Right lobe of liver (tissue), 4 donors: ENCODE results near the gene NR2F1-AS1.

Source experiments
- POLR2A ChIP-seq: fragments of 450-650 bp; IDR thresholded peaks from one replicate; pipeline ENCODE4 v1.6.1; 2017; ENCODE audit warnings: antibody characterized with exemption, mild to moderate bottlenecking
- TF ChIP-seq, protein P1 (sequence below), 4 donors: fragments of 200-600 bp in 3 of 4; fragments of 450-650 bp in 1 of 4; IDR thresholded peaks; one replicate each; pipeline versions ENCODE4 v1.5.1 to v1.8.0; 2016 to 2022; ENCODE audit warnings: antibody characterized with exemption in 4 of 4, mild to moderate bottlenecking in 2 of 4
- donor health status: DM: no; HTN: no; CAD: no.
- donor health status: DM: no; HTN: no; CAD: no.
- donor health status: DM: no; HTN: yes; CAD: no.

DNA sequence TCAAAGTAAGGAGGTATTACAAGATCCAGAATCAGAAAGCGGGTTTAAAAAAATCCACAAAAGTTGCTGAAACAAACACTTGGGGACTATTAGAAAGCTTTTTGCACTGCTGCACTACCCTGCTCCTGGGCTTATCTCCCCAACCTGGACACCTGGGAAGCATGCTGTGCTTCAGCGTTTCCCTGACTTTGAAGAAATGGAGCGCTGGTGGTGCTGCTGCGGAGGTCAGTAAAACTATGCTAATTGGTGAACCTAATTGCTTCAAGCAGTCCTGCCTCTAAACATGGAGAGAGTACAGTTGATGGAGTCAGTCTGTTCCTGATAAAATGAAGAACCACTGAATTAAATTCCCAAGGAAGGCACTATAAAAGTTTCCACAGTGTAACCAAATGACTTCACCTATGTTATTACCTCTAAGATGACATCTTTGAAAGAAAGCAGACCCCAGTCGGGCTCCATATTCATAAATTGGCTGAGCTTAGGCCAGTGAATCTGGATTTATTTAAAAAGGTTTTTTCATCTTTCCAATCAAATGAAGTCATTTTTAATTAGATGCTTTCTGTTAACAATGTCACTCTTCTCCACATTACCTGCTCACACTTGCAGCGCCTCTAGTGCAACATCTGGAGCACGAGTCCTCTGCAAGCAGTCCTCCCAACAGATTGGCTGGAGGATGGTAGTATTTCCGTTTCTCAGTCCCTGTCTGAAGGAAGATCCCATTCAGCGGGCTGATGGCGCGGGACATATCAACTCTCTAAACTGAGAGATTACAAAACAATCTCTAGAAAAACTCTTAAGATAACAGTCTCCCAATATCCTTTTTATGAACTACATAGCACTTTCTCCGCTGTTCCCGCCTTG, 11.5 kb downstream of the NR2F1-AS1 start:
- TF ChIP-seq, protein P1, sequence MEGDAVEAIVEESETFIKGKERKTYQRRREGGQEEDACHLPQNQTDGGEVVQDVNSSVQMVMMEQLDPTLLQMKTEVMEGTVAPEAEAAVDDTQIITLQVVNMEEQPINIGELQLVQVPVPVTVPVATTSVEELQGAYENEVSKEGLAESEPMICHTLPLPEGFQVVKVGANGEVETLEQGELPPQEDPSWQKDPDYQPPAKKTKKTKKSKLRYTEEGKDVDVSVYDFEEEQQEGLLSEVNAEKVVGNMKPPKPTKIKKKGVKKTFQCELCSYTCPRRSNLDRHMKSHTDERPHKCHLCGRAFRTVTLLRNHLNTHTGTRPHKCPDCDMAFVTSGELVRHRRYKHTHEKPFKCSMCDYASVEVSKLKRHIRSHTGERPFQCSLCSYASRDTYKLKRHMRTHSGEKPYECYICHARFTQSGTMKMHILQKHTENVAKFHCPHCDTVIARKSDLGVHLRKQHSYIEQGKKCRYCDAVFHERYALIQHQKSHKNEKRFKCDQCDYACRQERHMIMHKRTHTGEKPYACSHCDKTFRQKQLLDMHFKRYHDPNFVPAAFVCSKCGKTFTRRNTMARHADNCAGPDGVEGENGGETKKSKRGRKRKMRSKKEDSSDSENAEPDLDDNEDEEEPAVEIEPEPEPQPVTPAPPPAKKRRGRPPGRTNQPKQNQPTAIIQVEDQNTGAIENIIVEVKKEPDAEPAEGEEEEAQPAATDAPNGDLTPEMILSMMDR (IDR thresholded peaks at IDR 0.05): no peak
- TF ChIP-seq POLR2A: no peak
